Sigmoid colon (tissue), 7 donors: ENCODE results near the gene URB2. TPM values are rescaled to one million over a fixed set of nuclear protein-coding genes. Genes with fewer than 3 reads are reported as not detected.

Experiments
- DNase-seq: peaks from one replicate; pipeline ENCODE4 v3.0.0-alpha.2; 2019
- H3K27ac ChIP-seq, 4 donors: fragments of 200-600 bp; sonication (generic); one replicate each; pipeline ENCODE4 v1.5.1; 2016 to 2019; ENCODE audit warnings: mild to moderate bottlenecking in 1 of 4
- H3K27me3 ChIP-seq, 3 donors: fragments of 200-600 bp; sonication (generic); one replicate each; pipeline ENCODE4 v1.5.1; 2019; ENCODE audit warnings: mild to moderate bottlenecking in 1 of 3
- H3K36me3 ChIP-seq, 4 donors: fragments of 200-600 bp; sonication (generic); one replicate each; pipeline ENCODE4 v1.5.1; 2016 to 2019
- H3K4me1 ChIP-seq, 4 donors: fragments of 200-600 bp; sonication (generic); one replicate each; pipeline ENCODE4 v1.5.1; 2017 to 2019
- H3K4me3 ChIP-seq, 4 donors: fragments of 200-600 bp; sonication (generic); one replicate each; pipeline ENCODE4 v1.5.1; 2017 to 2019; ENCODE audit warnings: mild to moderate bottlenecking in 2 of 4, moderate library complexity in 1 of 4
- H3K9me3 ChIP-seq, 4 donors: fragments of 200-600 bp in 3 of 4; sonication (generic) in 3 of 4; one replicate each; pipeline versions ENCODE4 v1.5.1 to v1.6.1; 2013 to 2019
- EP300 ChIP-seq, 4 donors: sonication (generic); formaldehyde crosslinking; IDR thresholded peaks; one replicate each; pipeline ENCODE4 v1.6.1; 2017; ENCODE audit warnings: antibody characterized with exemption in 4 of 4
- POLR2A ChIP-seq, 2 donors: fragments of 450-650 bp; IDR thresholded peaks; one replicate each; pipeline ENCODE4 v1.6.1; 2016; ENCODE audit warnings: antibody characterized with exemption in 2 of 2, mild to moderate bottlenecking in 2 of 2, moderate library complexity in 2 of 2
- POLR2AphosphoS5 ChIP-seq, 4 donors: sonication (generic); formaldehyde crosslinking; IDR thresholded peaks; one replicate each; pipeline ENCODE4 v1.6.1; 2017; ENCODE audit warnings: antibody characterized with exemption in 4 of 4
- WGBS, 2 donors: extraction: QIAGEN DNeasy Blood & Tissue Kit; methylation state at CpG; one replicate each; pipeline ENCODE4 v1.1.7; 2013; 5-methylcytosine and 5-hydroxymethylcytosine counted together
- intact Hi-C: fragments of 100-400 bp; cut with DNase I; formaldehyde crosslinking; loops from one replicate; pipeline ENCODE4 v1.15.1; 2023
- polyA plus RNA-seq, 3 donors: library from polyadenylated mRNA; stranded (reverse); fragments of 200-250 nt; gene quantifications; one replicate each; pipeline ENCODE4 v1.2.3, GENCODE V29; 2013
- total RNA-seq, 4 donors: library from RNA; depleted of rRNA; stranded (reverse); fragments of >200 nt; gene quantifications; one replicate each; pipeline ENCODE4 v1.1.0, GENCODE V29; 2016
- TF ChIP-seq, protein P1 (sequence below), 4 experiments: fragments of 450-650 bp in 3 of 4; fragments of 200-600 bp in 1 of 4; IDR thresholded peaks; one replicate each; pipeline ENCODE4 v1.5.1; 2016 to 2019; ENCODE audit warnings: antibody characterized with exemption in 4 of 4, mild to moderate bottlenecking in 3 of 4, moderate library complexity in 2 of 4
- donor health status: healthy with polysubstance abuse.
- donor health status: Bipolar disorder and iron deficiency.
- donor health status: healthy.

URB2 gene
- total and polyA plus RNA-seq, 7 donors, result 0.60 to 11.7 (median 5.2) TPM

DNA sequence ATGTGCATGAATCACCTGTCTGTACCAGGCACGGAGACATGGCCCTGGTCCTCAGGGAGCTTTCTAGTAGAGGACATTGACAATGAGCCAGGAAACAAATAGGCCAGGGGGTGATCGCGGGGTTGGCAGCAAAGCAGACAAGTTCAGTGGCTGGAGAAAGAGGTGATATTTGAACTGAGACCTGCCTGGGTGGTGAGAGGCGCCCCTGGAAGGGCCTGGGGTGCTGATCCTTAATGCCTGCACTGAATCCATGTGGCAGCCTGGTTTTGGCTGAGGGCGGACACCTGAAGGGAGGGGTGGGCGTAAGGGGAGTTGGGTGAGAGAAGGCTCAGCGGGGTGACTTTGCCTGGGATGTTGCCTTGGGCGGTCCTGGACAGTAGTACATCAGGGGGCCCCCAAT, 35.9 kb downstream of the URB2 start:
- intact Hi-C loops, result loop anchor here (1.0 to 5.0 kb wide), 4 partner anchors 405 to 649 kb away; partner anchors contain the start of gene GALNT2
- TF ChIP-seq EP300 (IDR thresholded peaks at IDR 0.05) (no peak), POLR2A (IDR thresholded peaks at IDR 0.05) (no peak)
- Histone ChIP-seq H3K27me3 (no peaks in the 10 kb centered on the region), H3K36me3 (peaks cover 0 to 28% (median 2%) of the 10 kb centered on the region in 4 donors), H3K4me1 (peaks cover 0 to 7% (median 0%) of the 10 kb centered on the region in 4 donors), H3K27ac (no peak overlapping the region), H3K4me3 (no peak overlapping the region), H3K9me3 (no peaks in the 10 kb centered on the region)
- WGBS, 2 donors, result 93 to 95% methylated on average over 8 of the region's 8 CpGs
- no peak for DNase-seq

DNA sequence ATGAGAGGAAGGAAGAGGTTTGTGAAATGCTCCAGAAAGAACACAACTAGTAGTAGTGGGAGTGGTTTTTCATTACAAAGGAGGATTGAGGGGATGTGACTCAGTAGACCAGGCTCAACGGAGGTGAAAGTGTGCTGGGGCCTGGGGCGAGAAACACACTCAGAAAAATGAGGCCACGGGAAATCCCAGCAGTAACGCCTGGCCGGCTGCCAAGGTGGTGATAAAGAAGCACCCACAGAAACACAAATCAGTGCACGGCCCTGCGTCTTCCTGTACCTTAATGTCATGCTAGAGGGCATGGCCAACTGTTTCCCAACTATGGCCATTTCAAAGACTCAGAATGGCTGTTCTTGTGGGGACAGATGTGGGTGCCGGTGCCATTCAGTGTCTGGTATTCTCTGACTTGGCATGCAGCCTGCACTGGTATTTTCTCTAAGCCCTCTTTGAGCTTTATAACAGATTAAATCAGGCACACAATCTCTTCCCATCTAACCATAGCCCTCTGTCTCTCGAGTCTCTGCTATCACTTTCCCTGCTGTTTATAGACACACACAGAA, 38.2 kb downstream of the URB2 start:
- intact Hi-C loops, result loop anchor here (5.0 kb wide), 3 partner anchors 403 to 553 kb away; partner anchors contain the start of gene GALNT2
- TF ChIP-seq POLR2A (IDR thresholded peaks at IDR 0.05), result no peak
- TF ChIP-seq POLR2AphosphoS5 (IDR thresholded peaks at IDR 0.05), result no peak
- no peak for TF ChIP-seq EP300 (IDR thresholded peaks at IDR 0.05)
- TF ChIP-seq, protein P1, sequence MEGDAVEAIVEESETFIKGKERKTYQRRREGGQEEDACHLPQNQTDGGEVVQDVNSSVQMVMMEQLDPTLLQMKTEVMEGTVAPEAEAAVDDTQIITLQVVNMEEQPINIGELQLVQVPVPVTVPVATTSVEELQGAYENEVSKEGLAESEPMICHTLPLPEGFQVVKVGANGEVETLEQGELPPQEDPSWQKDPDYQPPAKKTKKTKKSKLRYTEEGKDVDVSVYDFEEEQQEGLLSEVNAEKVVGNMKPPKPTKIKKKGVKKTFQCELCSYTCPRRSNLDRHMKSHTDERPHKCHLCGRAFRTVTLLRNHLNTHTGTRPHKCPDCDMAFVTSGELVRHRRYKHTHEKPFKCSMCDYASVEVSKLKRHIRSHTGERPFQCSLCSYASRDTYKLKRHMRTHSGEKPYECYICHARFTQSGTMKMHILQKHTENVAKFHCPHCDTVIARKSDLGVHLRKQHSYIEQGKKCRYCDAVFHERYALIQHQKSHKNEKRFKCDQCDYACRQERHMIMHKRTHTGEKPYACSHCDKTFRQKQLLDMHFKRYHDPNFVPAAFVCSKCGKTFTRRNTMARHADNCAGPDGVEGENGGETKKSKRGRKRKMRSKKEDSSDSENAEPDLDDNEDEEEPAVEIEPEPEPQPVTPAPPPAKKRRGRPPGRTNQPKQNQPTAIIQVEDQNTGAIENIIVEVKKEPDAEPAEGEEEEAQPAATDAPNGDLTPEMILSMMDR (IDR thresholded peaks at IDR 0.05), result no peak
- H3K4me1 ChIP-seq, result peaks cover 0 to 7% (median 0%) of the 10 kb centered on the region in 4 donors
- H3K27ac ChIP-seq, result no peak overlapping the region
- H3K36me3 ChIP-seq, result peaks cover 0 to 6% (median under 1%) of the 10 kb centered on the region in 4 donors
- 40 to 68% methylated on average over 9 of the region's 9 CpGs for whole genome bisulfite sequencing, 2 donors
- H3K27me3 ChIP-seq, result no peaks in the 10 kb centered on the region
- no peak overlapping the region for H3K4me3 ChIP-seq
- no peaks in the 10 kb centered on the region for H3K9me3 ChIP-seq
- no peak for DNase-seq

DNA sequence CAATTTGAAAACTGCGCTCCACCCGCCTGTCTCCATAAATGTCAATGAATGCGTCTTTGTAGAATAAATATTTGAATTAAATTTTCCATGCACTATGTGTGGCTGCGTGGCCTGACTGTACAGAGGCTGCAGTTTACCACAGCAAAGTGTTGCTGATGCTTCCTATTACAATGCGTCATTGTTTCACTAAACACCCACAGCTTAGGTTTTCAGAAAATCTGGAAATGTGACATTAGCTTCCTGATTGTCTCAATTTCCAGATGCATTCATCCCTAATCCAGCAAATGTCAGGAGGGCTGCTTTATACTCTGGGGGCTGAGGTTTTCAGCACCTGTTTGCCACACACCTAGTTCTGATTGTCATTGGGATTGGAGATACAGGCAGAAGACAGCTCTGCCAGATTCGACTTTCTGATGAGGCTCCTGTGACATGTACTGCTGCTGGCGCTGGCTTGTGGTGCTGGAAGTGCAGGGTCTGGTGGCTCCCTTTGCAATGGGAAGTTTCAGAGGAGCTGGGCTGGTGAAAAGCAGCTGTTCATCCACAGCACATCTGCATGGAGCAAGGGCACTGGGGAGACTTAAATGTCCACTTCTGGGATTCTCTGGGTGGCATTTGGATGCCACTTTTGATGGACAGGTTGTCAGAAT, 40.0 kb downstream of the URB2 start:
- TF ChIP-seq, protein P1 (IDR thresholded peaks at IDR 0.05), result no peak
- TF ChIP-seq POLR2AphosphoS5 (IDR thresholded peaks at IDR 0.05) (no peak), EP300 (IDR thresholded peaks at IDR 0.05) (no peak), POLR2A (IDR thresholded peaks at IDR 0.05) (no peak)
- H3K4me3 ChIP-seq, result no peak overlapping the region
- peaks cover 0 to 7% (median 0%) of the 10 kb centered on the region in 4 donors for H3K4me1 ChIP-seq
- H3K27me3 ChIP-seq, result no peaks in the 10 kb centered on the region
- DNase-seq, result no peak
- H3K9me3 ChIP-seq, result no peaks in the 10 kb centered on the region
- H3K36me3 ChIP-seq, result no peaks in the 10 kb centered on the region
- no peak overlapping the region for H3K27ac ChIP-seq
- intact Hi-C loops, result no loop called here
- WGBS, 2 donors, result 73 to 82% methylated on average over 7 of the region's 7 CpGs

DNA sequence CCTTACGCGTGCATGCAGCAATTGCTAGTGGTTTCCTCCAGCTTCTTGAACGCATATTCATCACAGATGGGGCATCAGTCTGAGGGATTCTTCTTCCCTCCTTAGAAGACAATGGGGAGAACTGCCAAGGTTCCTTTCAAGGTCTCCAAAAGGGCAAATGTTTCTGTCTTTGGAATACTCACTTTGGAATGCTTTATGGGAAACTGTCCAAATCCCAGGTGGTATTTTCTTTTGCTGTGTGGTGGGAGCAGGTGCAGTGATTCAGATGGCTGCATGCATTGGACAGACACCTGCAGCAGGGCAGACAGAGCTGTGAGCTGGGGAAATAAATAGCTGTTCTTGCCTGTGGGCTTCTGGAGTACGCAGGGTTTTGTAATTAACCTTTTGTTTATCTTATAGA, 40.5 kb downstream of the URB2 start:
- DNase-seq, result no peak
- Histone ChIP-seq H3K4me1 (peaks cover 0 to 7% (median 0%) of the 10 kb centered on the region in 4 donors), H3K36me3 (no peaks in the 10 kb centered on the region), H3K9me3 (no peaks in the 10 kb centered on the region), H3K27me3 (no peaks in the 10 kb centered on the region), H3K4me3 (no peak overlapping the region), H3K27ac (no peak overlapping the region)
- no peak for TF ChIP-seq EP300 (IDR thresholded peaks at IDR 0.05)
- TF ChIP-seq, protein P1 (IDR thresholded peaks at IDR 0.05), result no peak
- no peak for TF ChIP-seq POLR2AphosphoS5 (IDR thresholded peaks at IDR 0.05)
- intact Hi-C loops, result no loop called here
- WGBS, 2 donors, result 80 to 89% methylated on average over 4 of the region's 4 CpGs

DNA sequence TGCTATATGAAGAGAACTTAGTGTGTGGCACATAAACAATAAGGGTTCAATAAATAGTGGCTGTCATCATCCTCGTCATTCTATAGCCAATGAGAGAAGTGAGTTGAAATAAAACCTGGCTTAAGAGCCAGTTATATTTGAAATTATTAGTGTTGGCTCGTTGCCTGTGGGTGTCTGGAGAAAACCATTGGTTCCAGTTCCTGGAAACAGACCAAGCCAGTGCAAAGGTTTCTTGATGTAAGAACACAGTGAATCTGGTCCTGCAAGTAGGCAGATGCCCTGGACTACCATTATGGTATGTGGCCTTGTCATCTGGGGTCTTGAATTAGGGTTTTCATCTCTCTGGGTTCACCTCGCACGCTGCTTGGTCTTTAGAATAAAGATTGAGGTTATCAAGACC, 43.3 kb downstream of the URB2 start:
- Histone ChIP-seq H3K4me3 (no peak overlapping the region), H3K36me3 (no peaks in the 10 kb centered on the region), H3K9me3 (no peaks in the 10 kb centered on the region), H3K27ac (no peak overlapping the region), H3K4me1 (peaks cover 0 to 1% (median 0%) of the 10 kb centered on the region in 4 donors), H3K27me3 (no peaks in the 10 kb centered on the region)
- DNase-seq, result no peak
- 58 to 80% methylated on average over 4 of the region's 4 CpGs for WGBS, 2 donors
- intact Hi-C loops, result no loop called here
- no peak for TF ChIP-seq EP300 (IDR thresholded peaks at IDR 0.05)
- no peak for TF ChIP-seq POLR2AphosphoS5 (IDR thresholded peaks at IDR 0.05)
- no peak for TF ChIP-seq POLR2A (IDR thresholded peaks at IDR 0.05)
- TF ChIP-seq, protein P1 (IDR thresholded peaks at IDR 0.05), result no peak
